ENCODE results near the gene CCDC127.

The CCDC127 gene

DNA sequence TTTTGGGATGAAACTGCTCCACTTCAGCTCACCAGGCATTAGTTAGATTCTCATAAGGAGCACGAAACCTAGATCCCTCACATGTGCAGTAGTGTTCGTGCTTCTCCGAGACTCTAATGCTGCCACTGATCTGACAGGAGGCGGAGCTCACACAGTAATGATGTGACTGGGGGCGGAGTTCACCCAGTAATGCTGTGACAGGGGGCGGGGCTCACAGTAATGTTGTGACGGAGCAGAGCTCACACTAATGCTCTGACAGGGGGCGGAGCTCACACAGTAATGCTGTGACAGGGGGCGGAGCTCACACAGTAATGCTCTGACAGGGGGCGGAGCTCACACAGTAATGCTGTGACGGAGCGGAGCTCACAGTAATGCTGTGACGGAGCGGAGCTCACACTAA is 53.7 kb downstream of the CCDC127 start:
- Mint-ChIP-seq H3K36me3 (ENCODE audit: low read depth) (peaks cover 28% of the 10 kb centered on the region), H3K4me1 (peaks cover 17% of the 10 kb centered on the region), H3K4me3 (no peak overlapping the region), H3K27ac (no peak overlapping the region), H3K27me3 (ENCODE audit: low read depth, poor library complexity) (peaks cover 4% of the 10 kb centered on the region), H3K9me3 (peaks cover 13% of the 10 kb centered on the region)
- TF ChIP-seq, protein P1, sequence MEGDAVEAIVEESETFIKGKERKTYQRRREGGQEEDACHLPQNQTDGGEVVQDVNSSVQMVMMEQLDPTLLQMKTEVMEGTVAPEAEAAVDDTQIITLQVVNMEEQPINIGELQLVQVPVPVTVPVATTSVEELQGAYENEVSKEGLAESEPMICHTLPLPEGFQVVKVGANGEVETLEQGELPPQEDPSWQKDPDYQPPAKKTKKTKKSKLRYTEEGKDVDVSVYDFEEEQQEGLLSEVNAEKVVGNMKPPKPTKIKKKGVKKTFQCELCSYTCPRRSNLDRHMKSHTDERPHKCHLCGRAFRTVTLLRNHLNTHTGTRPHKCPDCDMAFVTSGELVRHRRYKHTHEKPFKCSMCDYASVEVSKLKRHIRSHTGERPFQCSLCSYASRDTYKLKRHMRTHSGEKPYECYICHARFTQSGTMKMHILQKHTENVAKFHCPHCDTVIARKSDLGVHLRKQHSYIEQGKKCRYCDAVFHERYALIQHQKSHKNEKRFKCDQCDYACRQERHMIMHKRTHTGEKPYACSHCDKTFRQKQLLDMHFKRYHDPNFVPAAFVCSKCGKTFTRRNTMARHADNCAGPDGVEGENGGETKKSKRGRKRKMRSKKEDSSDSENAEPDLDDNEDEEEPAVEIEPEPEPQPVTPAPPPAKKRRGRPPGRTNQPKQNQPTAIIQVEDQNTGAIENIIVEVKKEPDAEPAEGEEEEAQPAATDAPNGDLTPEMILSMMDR (IDR thresholded peaks at IDR 0.05) = no peak
- no peak for DNase-seq

DNA sequence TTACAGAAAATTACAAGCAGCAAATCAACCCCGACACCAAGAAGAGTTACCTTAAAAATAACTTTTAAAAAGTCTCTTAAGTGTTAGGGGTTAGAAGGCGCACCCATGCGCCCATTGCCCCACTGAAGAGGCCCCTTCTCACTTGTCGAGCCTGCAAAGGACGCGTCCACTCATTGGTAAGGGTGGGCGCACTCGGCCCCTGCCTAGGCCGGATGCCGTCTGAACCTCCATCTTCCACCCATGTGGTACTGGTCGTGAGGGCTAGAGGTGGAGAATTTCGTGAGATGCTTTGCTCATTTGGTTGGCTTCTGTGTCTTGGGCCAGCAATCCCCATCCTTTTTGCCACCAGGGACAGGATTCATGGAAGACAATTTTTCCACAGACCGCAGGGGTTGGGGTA is 54.1 kb downstream of the CCDC127 start:
- DNase-seq = no peak
- H3K27ac Mint-ChIP-seq = peak overlapping the region; percentile 66
- peaks cover 13% of the 10 kb centered on the region for H3K9me3 Mint-ChIP-seq
- TF ChIP-seq, protein P1 (IDR thresholded peaks at IDR 0.05) = no peak
- peaks cover 4% of the 10 kb centered on the region for H3K27me3 Mint-ChIP-seq (ENCODE audit: low read depth, poor library complexity)
- no peak overlapping the region for H3K4me3 Mint-ChIP-seq
- H3K4me1 Mint-ChIP-seq = peaks cover 17% of the 10 kb centered on the region
- H3K36me3 Mint-ChIP-seq (ENCODE audit: low read depth) = peaks cover 30% of the 10 kb centered on the region

DNA sequence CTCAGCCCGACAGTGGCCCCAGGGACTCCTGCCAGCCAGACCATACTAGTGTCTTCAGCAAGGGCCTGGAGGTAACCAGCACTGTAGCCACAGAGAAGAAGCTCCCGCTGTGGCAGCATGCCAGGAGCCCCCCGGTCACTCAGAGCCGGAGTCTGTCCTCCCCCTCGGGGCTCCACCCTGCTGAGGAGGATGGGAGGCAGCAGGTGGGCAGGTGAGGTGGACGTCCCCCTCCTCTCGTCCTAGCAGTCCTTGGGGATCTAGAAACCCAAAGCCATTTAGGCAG is 54.7 kb downstream of the CCDC127 start:
- no peak overlapping the region for H3K27ac Mint-ChIP-seq

DNA sequence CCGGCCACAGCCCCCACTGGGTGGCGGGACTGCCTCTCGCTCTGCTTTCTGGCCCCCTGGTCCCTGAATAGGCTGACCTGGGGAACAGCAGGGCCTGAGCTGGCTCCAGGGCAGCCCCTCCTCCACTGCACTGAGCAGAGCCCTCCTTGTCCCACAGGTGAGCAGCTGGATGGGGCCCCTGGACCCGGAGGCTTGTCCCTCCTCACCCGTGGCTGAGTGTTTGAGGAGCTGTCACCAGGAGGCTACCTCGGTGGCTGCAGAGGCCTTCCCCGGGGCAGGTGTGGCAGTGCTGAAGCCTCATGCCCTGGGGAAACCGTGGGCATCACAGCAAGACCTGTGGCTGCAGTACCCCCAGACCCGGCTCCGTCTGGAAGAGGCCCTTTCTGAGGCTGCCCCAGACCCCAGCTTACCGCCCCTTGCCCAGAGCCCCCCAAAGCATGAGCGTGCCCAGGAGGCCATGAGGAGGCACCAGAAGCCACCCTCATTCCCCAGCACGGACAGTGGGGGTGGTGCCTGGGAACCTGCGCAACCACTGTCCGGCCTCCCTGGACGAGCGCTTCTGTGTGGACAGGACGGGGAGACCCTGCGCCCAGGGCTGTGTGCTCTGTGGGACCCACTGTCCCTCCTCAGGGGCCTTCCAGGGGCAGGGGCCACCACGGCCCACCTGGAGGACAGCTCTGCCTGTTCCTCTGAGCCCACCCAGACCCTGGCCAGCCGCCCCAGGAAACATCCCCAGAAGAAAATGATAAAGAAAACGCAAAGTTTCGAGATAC is 55.2 kb downstream of the CCDC127 start:
- Mint-ChIP-seq H3K9me3 (peaks cover 13% of the 10 kb centered on the region), H3K36me3 (ENCODE audit: low read depth) (peaks cover 30% of the 10 kb centered on the region), H3K4me1 (peaks cover 12% of the 10 kb centered on the region), H3K4me3 (no peak overlapping the region), H3K27me3 (ENCODE audit: low read depth, poor library complexity) (peaks cover 4% of the 10 kb centered on the region), H3K27ac (no peak overlapping the region)
- DNase-seq = no peak
- TF ChIP-seq, protein P1 (IDR thresholded peaks at IDR 0.05) = no peak

More for the DNA sequence above, 54.7 kb downstream of the CCDC127 start:
- no peak overlapping the region for H3K4me3 Mint-ChIP-seq
- no peak for DNase-seq
- peaks cover 4% of the 10 kb centered on the region for H3K27me3 Mint-ChIP-seq (ENCODE audit: low read depth, poor library complexity)
- peaks cover 12% of the 10 kb centered on the region for H3K4me1 Mint-ChIP-seq
- TF ChIP-seq, protein P1 (IDR thresholded peaks at IDR 0.05) = no peak
- H3K36me3 Mint-ChIP-seq (ENCODE audit: low read depth) = peaks cover 30% of the 10 kb centered on the region
- peaks cover 13% of the 10 kb centered on the region for H3K9me3 Mint-ChIP-seq

DNA sequence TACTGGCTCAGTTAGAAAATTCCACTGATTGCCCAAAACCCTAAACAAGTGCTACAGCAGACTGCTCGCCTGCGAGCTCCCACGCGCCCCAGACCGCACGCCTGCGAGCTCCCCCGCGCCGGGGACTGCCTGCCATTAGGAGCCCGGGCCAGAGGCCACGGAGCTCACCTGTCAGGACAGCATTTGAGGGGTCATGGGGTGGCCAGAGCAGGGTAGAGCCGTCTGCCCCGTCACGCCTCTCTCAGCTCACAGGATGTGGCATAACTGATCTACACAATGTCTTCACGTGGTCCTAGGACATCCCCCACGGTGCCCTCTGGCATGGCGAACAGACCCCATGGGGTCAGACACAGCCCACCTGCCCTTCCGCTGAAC is 55.8 kb downstream of the CCDC127 start:
- Mint-ChIP-seq H3K27ac (no peak overlapping the region), H3K27me3 (ENCODE audit: low read depth, poor library complexity) (peaks cover 4% of the 10 kb centered on the region), H3K4me1 (peaks cover 12% of the 10 kb centered on the region), H3K36me3 (ENCODE audit: low read depth) (peaks cover 33% of the 10 kb centered on the region), H3K9me3 (peaks cover 13% of the 10 kb centered on the region), H3K4me3 (no peak overlapping the region)
- DNase-seq = no peak
- TF ChIP-seq, protein P1 (IDR thresholded peaks at IDR 0.05) = no peak

DNA sequence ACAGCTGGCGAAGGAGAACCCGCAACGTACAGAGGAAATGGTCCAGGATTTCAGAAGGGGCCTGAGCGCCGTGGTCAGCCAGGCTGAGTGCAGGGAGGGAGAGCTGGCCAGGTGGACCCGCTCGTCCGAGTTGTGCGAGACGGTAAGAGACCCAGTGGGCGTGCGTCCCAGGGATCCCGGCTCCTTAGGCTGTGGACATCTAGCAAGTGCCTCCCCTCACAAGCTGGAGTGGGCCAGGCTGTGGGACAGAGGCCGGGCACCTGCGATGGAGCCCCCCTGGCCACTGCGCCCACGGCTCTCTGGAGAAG is 56.2 kb downstream of the CCDC127 start:
- Mint-ChIP-seq H3K9me3 (peaks cover 13% of the 10 kb centered on the region), H3K27ac (no peak overlapping the region), H3K4me3 (no peak overlapping the region), H3K36me3 (ENCODE audit: low read depth) (peaks cover 37% of the 10 kb centered on the region), H3K27me3 (ENCODE audit: low read depth, poor library complexity) (peaks cover 4% of the 10 kb centered on the region), H3K4me1 (peaks cover 14% of the 10 kb centered on the region)
- DNase-seq = no peak
- TF ChIP-seq, protein P1 (IDR thresholded peaks at IDR 0.05) = no peak

All from nephron progenitor cell (in vitro differentiated cells).